ENCODE data around the gene KCNK13. TPM values are rescaled to one million over a fixed set of nuclear protein-coding genes. Genes with fewer than 3 reads are reported as not detected.

KCNK13 gene
- total RNA-seq, 1 donor from 2014 or later = not detected

- no peak overlapping the region for H3K27ac Mint-ChIP-seq
- no peaks in the 10 kb centered on the region for H3K36me3 Mint-ChIP-seq
- no peak overlapping the region for H3K4me3 Mint-ChIP-seq
- no peak for TF ChIP-seq CTCF (IDR thresholded peaks at IDR 0.05; ENCODE audit: unreplicated experiment)
- H3K4me1 Mint-ChIP-seq = no peaks in the 10 kb centered on the region
- no peaks in the 10 kb centered on the region for H3K9me3 Mint-ChIP-seq
- peaks cover 15% of the 10 kb centered on the region for H3K27me3 Mint-ChIP-seq (ENCODE audit: low read depth)
- no peak for DNase-seq (ENCODE audit: low spot score in 2 of 2, unreplicated experiment in 2 of 2)
Observed at GRCh38 chr14:90132821-90133570, 71.2 kb downstream of the KCNK13 start.

- peaks cover 11% of the 10 kb centered on the region for H3K27me3 Mint-ChIP-seq (ENCODE audit: low read depth)
- no peak overlapping the region for H3K4me3 Mint-ChIP-seq
Observed at GRCh38 chr14:90136904-90137303, 75.1 kb downstream of the KCNK13 start.

GRCh38 chr14:90137807-90138206, 76.0 kb downstream of the KCNK13 start:
- no peak for DNase-seq (ENCODE audit: low spot score in 2 of 2, unreplicated experiment in 2 of 2)

More at GRCh38 chr14:90136904-90137303, 75.1 kb downstream of the KCNK13 start:
- H3K4me1 Mint-ChIP-seq = no peaks in the 10 kb centered on the region
- no peak for TF ChIP-seq CTCF (IDR thresholded peaks at IDR 0.05; ENCODE audit: unreplicated experiment)
- H3K9me3 Mint-ChIP-seq = no peaks in the 10 kb centered on the region
- DNase-seq (ENCODE audit: low spot score in 2 of 2, unreplicated experiment in 2 of 2) = no peak
- H3K27ac Mint-ChIP-seq = no peak overlapping the region
- H3K36me3 Mint-ChIP-seq = no peaks in the 10 kb centered on the region

GRCh38 chr14:90139199-90139598, 77.4 kb downstream of the KCNK13 start:
- Mint-ChIP-seq H3K27me3 (ENCODE audit: low read depth) (peaks cover 22% of the 10 kb centered on the region), H3K27ac (no peak overlapping the region), H3K9me3 (no peaks in the 10 kb centered on the region), H3K4me1 (no peaks in the 10 kb centered on the region), H3K36me3 (no peaks in the 10 kb centered on the region), H3K4me3 (no peak overlapping the region)
- no peak for DNase-seq (ENCODE audit: low spot score in 2 of 2, unreplicated experiment in 2 of 2)
- TF ChIP-seq CTCF (IDR thresholded peaks at IDR 0.05; ENCODE audit: unreplicated experiment) = no peak

More at GRCh38 chr14:90137807-90138206, 76.0 kb downstream of the KCNK13 start:
- Mint-ChIP-seq H3K9me3 (no peaks in the 10 kb centered on the region), H3K27ac (no peak overlapping the region), H3K36me3 (no peaks in the 10 kb centered on the region), H3K4me3 (no peak overlapping the region), H3K27me3 (ENCODE audit: low read depth) (peaks cover 11% of the 10 kb centered on the region), H3K4me1 (no peaks in the 10 kb centered on the region)
- TF ChIP-seq CTCF (IDR thresholded peaks at IDR 0.05; ENCODE audit: unreplicated experiment) = no peak

GRCh38 chr14:90140298-90140955, 78.6 kb downstream of the KCNK13 start:
- Mint-ChIP-seq H3K36me3 (no peaks in the 10 kb centered on the region), H3K4me1 (no peaks in the 10 kb centered on the region), H3K27ac (no peak overlapping the region), H3K27me3 (ENCODE audit: low read depth) (peaks cover 25% of the 10 kb centered on the region), H3K9me3 (no peaks in the 10 kb centered on the region), H3K4me3 (no peak overlapping the region)
- no peak for TF ChIP-seq CTCF (IDR thresholded peaks at IDR 0.05; ENCODE audit: unreplicated experiment)
- DNase-seq (ENCODE audit: low spot score in 2 of 2, unreplicated experiment in 2 of 2) = no peak

Data from mesothelial cell of epicardium (in vitro differentiated cells).